Activated T-cell treated with anti-CD3 and anti-CD28 coated beads for 4 hours (primary cell): ENCODE data around the gene ZCCHC17.
"Not testable (repeated sequence)": the region's sequence is repeated elsewhere in the genome, so short reads cannot be mapped to it uniquely, and the experiment has no call there.

ENCODE experiments used
- DNase-seq: peaks from one replicate; pipeline ENCODE4 v3.0.0-alpha.2; 2020

The ZCCHC17 gene

DNA sequence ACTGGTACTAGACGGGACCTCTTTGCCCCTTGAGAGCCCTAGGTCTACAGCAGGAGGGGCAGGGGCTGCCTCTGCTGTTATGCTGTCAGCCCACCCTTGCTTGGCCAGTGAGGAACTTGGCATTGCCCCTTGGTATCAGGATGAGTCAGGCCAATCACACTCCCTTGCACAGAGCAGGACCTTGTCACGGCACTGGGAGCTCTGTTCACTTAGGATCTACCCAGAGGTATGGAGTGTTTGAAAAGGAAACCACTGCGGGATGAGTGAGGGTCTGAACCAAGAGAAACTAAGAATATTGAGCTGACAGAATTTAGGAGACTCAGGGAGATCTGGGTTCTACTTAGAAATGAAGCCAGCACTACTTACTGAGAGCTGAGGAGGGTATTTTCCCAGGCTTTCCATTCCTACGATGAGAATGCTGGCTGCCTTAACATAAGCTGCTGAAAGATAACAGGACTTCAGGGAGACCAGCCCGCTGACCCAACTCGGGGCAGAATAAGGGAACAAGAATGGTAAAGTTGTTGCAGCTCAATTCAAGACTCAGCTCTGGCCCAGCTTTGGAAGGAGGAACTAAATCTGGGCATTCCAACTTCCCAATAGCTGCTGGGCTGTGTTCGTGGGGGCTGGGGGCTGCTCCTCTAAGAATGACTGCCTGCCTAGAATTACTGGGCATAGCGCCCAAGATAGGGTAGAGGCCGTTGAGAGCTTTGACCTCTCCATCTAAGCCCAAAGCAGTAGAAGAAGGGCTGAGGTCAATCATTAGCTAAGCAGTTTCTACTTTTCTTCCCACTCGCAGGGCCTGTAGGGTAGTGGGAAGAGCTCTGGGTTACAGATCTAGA is 74.5 kb downstream of the ZCCHC17 start:
- DNase-seq: no peak

DNA sequence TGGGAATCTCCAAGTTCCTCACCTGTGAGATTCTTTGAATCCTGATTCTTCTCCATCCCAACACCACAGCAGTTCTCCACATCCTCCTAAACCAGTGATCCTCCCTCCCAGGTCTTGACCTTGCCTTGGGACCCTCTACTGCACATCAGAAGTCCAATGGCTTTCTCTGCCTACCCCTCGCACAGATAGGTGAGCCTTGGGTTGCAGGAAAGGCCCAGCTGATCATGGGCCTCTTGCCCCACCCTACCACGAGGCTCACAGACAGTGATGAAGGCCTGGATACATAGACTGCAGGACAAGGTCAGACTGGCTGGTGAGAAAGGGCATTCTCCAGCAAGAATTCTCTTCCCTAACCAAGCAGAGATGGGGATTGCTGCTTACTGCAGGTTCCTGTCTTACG is 75.2 kb downstream of the ZCCHC17 start:
- no peak for DNase-seq

DNA sequence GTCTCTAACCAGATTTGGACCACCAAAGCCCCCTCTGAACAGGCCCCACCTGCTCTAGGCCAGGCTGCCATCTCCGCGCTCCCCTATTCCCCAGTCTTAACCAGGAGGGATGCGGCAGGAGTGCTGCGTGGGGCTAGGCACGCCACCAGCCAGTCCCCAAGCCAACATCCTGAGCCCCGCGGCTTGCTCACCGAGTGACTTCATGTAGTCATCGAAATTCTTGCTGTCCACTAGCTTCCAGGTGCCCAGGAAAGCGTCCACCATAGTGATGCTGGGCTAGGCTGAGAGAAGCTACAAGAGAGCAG is 75.9 kb downstream of the ZCCHC17 start:
- DNase-seq: no peak

DNA sequence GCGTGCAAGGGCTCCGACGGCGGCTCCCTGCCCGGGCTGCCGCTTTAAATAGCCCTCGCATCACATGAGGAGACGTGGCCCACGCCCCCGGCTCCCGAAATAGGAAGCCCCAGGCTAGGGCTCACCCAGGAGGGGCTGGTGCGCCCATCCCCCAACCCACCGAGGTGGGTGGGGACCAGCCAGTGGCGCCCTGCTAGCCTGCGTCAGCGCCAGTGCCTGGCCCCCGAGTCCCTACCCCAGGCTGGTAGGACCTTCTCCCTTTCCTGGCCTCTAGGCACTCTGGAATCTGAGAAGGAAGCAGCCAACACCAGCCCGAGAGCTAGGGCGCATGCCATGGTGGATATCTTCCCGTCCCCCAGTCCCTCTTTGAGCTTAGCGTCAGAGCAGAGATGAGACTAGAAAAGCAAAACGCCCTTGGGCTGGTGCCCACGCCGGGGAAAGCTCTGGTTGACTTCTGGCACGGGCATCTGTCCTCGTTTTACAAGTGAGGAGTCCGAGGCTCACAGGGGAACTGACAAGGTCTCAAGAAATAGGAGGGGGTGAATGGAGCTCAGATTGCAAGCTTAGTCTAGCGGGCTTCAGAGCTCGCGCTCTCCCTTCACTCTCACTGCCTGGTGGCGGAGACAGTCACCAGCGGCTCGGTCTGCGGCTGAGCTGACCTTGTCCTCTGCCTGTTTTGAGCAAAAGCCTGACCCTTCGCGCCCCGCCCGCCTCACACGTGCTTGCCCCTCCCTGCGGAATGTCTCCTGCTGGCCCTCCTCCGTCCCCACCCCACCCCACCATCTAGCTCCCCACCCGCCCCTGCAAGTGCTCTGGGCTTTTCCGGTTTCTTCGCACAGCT is 76.4 kb downstream of the ZCCHC17 start, which contains the start of gene FABP3:
TSS of gene FABP3 (minus strand) at position 21 of the 841 bp plus-strand sequence. CDS start 62 bp downstream, outside the sequence.
- DNase-seq: no peak

DNA sequence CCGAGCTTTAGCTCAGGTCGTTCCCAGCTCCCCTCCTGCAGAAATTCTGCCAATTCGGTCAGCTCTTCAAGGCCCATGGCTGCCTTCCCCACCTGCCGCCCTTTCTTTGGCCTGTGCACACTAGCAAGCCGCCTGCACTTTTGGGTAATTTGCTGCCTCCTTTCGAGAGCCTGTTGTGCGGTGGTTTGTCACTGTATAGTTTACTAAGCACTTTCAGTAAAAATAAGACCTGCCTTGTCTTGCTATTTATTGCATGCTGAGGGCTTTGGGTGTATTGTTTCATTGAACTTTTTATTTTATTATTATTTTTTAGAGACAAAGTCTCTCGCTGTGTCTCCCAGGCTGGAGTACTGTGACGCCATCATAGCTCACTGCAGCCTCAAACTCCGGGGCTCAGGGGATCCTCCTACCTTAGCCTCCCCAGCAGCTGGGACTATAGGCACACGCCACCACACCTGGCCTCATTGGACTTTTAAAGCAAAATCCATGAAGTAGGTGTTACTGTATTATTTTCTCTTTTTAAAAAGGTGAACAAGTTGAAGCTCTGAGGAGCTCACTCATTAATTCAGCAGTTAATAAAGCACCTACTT is 77.2 kb downstream of the ZCCHC17 start:
- no peak for DNase-seq

DNA sequence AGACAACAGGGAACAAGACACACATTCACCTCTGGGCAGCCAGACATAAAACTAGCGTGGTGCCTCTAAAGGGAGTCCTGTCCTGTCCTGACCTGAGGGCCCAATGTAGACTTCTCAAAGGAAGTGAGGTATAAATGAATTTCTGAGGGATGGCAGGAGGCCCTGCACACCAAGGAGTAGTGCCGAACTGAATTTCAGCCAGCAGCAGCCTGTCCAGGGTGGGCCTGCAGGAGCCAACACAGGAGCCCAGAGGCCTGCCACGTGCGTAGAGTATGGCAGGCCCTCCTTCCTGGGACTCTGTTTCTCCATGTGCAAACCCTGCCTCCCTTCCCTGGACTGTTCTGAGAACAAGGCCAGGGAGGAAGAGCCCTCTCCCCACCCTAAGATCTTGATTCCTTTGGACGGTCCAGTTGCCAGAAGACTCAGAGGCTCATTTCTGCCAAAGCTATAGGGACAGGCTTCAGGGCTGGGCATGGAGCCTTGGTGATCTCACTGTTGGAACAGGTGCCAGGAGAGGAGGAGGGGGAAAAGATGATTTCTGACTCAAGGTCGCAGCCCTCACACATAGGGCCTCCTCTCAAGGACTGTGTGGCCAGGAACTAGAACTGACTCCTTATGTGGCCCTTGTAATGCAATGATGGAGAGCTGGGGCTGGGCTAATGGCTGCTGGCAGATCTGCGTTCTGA is 77.8 kb downstream of the ZCCHC17 start:
- no peak for DNase-seq

DNA sequence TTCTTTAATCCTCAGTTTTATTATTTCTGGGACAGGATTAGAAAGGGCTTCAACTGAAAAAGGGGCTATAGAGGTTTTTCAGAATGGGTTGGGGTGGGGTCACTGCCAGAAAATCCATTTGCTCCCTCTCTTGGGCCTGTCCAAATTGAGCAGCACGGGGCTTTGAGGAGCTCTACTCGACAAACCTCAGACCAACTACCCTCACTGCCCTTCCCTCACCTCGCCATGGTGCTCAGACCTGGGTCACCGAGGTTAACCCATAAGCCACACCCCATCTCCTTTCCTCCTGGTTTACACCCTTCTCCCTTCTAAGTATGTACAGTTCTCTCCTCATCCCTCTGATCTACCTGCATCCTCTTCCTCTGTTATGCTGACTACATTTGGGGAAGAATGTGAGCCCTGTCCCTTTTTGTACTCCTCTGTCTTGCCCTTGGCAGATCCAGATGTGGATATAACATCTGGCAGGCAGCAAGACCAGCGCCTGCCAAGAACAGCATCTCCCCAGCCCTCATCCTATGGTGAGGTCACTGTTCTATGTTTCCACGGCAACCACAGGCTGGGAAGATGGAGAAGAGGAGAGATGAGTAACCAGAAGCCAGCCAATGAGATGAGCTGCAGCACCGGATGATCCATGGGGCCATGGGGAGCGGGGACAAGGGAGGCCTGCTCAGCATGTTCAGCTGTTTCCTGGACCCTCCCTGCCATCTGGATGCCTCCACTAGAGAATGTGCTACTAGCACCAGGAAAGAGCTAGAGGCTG is 79.7 kb downstream of the ZCCHC17 start:
- no peak for DNase-seq

DNA sequence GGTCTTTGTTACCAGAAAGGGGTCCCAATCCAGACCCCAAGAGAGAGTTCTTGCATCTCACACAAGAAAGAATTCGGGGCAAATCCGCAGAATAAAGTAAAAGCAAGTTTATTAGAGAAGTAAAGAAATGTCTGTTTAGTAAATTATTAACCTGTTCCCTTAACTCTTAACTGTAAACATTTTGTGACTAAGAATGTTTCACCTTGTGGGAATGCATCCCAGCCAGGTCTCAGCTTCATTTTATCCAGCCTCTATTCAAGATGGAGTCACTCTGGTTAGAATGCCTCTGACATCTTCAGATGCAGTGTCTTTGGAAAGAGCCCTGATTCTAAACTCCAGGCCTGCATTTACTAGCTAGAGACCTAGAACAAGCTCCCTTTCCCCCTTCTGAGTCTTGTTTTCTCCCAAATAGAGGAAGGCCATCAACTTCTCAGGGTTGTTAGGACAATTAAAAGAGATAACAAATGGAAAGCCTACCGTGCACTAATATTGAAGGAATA is 80.6 kb downstream of the ZCCHC17 start:
- DNase-seq: no peak

DNA sequence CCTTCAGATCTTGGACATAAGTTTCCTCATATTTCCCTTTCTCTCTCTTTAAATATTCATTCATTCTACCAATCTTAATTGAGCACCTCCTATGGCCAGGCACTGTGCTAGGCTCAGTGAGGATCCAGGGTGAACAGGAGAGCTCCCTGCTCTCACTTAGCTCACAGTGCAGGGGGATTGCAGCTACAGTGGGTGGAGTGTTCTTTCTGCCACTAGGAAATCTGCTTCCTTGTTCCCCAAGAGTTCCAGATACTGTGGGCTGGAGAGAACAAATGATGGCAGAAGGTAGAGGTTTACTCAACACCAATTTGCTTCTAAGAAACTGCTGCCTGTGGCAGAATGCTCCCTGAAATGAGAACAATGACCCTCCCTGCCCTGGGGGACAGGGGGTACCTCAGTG is 81.2 kb downstream of the ZCCHC17 start:
- DNase-seq: no peak

DNA sequence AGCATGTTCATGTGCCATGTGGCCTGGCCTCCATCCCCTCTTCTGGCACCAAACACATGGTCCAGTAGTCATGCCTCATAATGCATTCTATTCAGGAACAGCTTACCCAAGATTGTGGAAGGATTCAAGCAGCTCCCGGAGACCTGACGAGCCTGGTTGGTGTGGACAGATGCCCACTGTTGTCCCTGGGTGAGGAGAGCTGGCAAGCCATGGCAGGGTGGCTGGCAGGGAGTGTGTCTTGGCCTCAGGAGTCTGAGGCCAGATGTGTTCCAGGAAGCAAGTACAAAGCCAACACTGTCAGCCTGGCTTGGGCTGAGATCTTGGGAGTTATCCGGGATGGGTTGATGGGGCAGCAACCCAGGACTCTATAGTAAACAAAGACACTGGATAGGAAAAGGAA is 83.3 kb downstream of the ZCCHC17 start:
- no peak for DNase-seq

DNA sequence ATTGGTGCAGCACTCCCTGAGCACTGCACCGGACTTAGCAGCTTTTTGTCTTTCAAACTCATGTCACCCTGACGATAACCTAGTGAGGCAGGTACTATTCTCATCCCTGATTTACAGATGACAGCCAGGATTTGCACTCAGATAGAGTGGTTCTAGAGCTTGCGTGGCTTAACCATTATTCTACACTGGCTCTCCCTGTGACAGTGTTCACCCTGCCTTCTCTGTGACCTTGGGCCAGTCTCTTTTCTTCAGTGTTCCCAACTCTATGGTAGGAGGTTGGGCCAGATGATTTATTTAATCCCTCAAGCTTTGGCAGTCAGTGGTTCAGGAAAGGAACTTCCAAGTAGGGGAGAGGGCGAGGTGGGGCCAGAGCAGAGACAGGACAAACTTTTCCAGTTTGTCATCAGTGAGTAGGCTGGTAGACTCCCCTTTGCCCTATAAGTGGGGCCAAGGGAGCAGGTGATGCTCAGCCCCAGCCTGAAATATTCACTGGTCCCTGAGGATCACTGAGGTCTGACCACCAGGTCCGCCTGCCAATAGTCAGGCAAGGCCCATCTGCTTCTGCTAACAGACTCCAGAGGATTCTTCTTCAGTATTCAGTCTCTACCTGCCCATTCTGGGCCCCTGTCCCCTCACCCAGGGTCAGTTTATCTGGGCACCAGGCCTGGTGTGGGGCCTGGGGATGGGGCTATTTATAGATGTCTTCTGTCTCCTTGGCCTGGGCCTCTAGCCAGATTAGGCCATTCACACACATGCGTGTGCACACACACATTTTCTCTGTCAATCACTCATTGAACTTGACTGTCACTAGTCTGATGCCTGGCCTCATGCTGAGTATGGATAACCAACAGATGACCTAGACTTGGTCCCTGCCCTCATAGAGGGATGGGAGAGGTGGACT is 84.8 kb downstream of the ZCCHC17 start:
- DNase-seq: no peak

DNA sequence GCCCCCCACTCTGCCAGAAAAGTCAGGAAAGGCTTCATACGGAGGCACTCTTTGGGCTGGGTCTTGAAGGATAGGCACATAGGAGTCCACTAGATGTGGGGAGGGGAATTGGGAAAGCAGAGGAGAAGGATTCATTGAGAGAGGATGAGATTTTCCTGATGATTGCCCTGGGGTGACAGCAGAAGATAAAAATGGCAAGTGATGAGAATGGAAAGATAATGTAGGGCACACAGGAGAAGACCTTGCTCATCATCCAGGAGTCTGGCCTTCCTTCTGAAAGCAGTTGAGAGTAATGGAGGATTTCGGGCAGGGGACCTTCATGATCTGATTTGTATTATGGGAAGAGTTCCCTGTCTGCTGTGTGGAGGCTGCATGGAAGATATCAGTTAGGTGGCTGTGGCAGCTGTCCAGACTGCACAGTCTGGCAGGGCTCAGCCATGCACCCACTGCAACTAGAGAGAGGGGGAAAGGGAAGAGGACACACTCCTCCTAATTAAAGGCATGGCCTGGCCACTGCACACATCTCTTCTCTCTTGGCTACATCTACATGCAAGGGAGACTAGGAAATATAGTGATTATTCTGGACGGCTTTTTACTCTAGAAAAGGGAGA is 85.7 kb downstream of the ZCCHC17 start:
- no peak for DNase-seq

DNA sequence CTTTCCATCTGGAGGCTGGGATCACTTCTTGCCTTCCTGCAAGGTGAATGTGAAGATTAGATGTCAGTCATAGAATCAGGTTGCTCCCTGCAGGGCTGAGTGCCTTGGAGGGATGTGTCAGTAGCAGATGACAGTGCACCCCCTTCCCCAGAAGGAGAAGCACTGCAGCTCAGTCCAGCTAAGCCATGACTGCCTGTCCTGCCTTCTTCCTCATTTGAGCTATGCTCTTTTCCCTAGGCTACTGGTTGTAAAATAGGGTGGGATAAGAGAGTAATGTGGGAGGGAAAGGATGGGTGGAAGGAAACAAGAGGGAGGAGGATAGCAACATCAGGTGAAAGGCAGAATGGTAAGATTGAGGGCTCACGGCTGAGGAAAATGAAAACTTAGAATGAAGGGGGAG is 87.1 kb downstream of the ZCCHC17 start:
- no peak for DNase-seq

DNA sequence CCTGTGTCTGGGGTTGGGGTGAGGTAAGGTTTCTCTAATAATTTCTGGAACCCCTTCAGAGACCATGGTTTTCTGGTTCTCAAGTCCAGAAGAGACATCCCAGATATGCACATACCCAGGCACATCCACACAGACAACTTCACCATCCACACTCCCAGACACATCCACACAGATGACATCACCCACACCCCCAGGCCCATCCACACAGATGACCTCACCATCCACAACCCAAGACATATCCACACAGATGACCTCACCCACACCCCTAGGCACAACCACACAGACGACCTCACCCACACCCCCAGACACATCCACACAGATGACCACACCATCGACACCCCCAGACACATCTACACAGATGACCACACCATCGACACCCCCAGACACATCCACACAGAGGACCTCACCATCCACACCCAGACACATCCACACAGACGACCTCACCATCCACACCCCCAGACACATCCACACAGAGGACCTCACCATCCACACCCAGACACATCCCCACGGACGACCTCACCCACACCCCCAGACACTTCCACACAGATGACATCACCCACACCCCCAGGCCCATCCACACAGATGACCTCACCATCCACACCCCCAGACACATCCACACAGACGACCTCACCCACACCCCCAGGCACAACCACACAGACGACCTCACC is 89.9 kb downstream of the ZCCHC17 start:
- not testable (repeated sequence) for DNase-seq

DNA sequence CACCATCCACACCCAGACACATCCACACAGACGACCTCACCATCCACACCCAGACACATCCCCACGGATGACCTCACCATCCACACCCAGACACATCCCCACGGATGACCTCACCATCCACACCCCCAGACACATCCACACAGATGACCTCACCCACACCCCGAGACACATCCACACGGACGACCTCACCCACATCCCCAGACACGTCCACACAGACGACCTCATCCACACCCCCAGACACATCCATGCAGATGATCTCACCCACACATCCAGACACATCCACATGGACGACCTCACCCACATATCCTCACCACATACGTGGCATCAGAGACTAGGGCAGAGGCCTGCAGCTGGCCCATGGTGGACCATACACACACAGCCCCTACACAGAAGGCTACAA is 90.8 kb downstream of the ZCCHC17 start:
- DNase-seq: no peak

DNA sequence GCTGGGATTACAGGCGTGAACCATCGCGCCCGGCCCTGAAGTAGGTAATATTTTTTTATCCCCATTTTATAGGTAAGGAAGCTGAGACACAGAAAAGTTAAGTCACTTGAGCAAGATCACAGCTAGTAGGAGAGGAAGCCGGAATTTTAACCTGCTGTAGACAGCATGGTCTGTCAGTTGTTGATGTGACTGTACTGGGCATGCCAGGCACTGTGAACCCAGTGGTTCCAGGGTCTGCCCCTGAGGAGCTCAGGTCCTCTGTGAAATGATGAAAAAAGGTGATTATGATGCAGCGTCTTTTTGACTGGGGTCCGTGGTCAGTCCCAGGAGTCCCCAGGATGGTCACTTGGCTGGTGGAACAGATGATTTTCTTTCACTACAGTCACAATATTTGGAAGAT is 92.8 kb downstream of the ZCCHC17 start:
- DNase-seq: no peak

DNA sequence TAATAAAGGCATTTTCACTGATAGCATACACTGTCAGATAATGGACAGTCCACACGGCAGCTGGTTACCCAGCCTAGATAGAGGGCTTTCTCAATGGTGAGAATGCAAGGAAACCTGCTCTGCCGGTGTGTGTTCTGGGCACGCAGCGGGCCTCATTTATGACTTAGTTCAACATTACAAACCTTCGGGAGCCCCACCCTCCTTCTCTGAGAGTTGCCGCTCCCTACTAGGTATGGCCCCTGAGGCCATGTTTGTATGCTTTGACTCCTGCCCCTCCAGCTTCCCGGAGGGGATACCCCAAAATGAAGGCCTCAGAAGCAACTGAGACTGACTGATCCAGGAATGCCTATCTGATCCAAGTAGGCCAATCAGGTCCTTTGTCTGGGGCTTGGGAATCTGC is 93.2 kb downstream of the ZCCHC17 start:
- DNase-seq: no peak

DNA sequence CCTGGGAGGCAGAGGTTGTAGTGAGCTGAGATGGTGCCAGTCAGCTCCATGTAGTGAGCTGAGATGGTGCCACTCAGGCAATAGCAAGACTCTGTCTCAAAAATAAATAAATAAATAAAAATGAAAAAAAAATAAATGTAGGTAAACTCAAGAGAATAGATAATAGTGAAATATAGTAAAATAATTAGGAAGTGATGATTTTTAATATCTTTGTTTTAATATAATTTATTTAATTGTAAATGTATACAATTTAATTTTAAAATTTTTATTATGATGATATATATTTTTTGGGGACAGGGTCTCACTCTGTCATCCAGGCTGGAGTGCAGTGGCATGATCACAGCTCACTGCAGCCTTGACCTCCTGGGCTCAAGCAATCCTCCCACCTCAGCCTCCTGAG is 96.6 kb downstream of the ZCCHC17 start:
- DNase-seq: no peak

DNA sequence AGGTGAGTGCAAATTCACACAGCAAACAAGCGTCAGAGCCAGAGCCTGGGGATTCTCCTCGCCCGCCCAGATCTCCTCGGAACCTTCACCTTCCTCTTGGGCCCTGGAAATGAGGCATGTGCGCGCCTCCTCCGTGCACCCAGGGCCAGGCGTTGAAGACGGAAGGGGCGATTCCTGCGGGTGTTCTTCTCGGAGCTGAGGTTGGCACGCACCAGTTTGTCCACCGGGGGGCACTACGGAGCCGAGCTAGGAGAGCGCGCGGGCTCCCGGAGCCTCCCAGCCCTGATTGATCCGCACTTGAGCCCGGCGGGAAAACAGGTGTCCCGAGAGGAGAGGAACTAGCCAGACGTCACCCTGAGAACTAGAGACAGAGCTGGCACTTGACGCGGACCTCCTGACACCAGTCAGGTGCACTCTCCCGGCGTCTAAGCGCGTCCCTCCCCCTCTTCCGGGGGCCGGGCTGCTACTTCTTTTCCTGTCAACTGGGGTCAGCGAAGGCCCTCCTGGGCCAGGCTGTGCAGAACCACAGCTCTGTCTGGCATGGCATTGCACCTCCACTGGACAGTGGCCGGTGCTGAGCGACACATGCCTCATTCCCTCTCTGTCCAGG is 97.9 kb downstream of the ZCCHC17 start:
- DNase-seq: peak; percentile 71
